ENCODE measurements around the gene SOBP.
A peak's percentile ranks its signal among the peaks of the same experiment; 100 is the strongest.

The SOBP gene

GRCh38 chr6:107666084-107666980, 176.4 kb downstream of the SOBP start:
- DNase-seq = no peak

- DNase-seq = no peak
Measured at GRCh38 chr6:107666981-107667601, 177.2 kb downstream of the SOBP start.

DNA sequence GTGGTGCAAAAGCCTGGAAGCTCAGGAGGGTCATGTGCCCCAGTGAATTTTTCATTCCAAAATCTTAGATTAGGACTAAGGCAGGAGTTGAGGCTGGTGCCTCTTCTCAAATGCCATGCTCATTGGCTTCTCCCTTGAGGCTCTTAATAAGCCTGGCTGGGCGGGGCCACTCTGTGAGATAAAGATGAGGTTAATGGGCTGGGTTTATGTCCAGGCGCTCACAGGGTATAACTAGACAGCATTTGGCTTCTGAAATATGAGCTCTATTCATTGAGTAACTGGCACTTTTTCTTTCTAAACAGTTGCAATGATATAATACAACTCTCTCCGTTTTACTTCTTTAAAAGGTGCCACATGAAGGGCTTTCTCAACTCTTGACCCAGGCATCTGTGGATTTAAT, 177.9 kb downstream of the SOBP start:
- no peak for DNase-seq

- no peak for DNase-seq
Measured at GRCh38 chr6:107668743-107669474, 179.0 kb downstream of the SOBP start.

GRCh38 chr6:107670792-107671199, 180.9 kb downstream of the SOBP start:
- DNase-seq = no peak

DNA sequence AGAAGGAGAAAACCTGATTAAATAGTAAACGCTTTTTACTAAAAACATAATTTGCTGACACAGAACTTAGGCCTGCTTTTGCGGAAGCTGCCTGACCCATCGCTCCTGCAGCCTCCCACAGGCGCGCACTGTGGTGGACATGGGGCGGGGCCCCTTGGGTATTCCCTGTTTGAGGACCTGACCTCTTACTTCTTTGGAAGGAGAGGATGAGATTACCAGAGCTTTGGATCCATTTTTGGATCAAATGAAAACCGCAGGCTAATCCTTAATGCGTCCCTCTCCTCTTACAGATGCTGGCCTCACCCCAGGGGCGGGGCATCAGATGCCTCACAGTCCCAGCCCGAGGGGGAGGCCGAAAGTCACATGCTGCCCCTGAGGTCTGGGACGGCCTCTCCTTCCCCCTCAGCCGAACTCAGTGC, 183.2 kb downstream of the SOBP start:
- no peak for DNase-seq

DNA sequence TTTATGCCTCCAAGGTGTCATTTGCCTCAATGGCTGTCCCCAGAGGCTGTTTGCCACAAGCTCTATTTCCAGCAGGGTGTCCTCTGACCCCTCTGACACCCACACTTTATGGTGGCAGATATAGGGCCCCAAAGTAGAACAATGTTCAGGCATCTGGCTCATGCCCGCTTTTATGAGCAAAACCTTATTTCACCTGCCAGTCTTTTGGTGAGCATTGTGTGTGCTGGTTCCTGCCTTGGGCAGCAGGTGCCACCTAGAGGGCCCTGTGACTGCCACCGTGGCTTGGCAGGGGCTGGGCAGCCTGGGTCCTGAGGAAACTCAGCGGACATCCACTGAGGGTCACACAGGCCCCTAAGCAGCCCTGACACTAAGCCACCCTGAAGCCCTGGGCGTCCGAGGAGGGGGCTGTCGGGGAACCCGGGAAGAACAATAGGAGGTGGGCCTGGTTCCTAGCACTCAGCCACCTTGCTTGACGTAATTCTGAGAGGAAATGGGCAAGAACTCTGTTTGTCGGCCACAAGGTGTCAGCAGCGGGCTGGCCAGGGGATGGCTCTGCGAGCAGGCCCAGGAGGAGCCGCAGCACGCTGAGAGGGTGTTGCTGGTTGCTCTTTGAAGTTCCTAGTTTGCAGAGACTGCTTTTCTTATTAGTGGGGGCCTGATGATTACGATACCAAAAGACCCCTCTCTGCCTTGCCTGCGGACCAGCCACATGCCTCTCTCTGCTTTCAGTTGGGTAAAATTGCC, 185.2 kb downstream of the SOBP start:
- DNase-seq = peak; percentile 31

DNA sequence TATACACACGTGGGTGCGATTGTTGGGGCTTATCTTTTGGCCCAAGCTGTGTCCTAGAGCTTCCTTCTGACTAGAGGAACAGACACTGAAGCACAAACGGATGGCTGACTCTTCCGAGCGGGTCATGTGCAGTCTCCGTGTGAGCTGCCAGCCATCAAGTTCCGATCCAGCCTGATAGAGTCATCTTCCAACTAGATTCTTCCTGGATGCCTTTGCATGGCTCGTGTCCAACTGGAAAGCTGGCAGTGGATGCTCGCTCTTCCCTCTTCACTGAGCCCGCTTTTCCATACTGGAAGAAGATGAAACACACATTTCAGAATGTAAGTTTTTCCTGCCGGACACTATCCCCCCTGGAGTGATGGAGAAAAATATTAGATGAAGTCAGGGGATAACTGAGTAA, 186.1 kb downstream of the SOBP start:
- no peak for DNase-seq

- DNase-seq = no peak
Measured at GRCh38 chr6:107677399-107677798, 187.5 kb downstream of the SOBP start.

DNA sequence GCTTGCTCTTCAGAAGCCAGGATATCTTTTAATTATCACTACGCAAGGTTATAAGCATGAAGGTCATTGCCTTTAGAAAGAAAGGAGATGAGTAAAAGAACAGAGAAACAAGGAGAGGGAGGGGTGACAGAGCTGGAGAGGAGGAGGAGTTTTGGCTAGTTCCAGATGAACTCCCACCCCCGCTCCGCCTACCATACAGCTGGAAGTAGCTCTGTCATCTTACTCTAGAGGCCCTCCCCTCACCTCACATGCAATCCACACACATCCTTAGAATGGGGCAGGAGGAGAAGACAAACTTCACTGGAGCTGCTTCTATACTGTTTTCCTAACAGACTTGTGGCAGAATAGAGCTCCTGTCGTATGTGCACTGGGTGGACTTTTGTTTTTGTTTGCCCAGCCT, 189.5 kb downstream of the SOBP start:
- DNase-seq = no peak

DNA sequence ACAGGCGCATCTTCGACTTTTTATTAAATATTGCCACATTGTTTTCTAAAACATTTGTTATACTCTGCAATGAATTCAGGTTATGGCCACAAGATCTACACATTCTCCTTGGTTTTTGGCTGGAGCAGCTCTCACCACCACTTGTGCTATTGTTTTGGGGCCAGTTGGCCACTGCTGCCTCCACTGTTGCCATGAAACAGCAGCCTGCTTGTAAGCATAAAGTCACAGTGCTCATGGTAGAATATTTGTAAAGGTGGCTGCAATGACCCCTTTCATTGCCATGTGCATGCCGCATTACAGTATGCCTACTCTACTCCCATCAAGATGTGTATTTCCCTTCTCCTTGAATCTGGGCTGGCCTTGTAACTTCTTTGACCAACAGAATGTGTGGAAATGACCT, 192.8 kb downstream of the SOBP start:
- no peak for DNase-seq

- DNase-seq = no peak
Measured at GRCh38 chr6:107683183-107683582, 193.3 kb downstream of the SOBP start.

DNA sequence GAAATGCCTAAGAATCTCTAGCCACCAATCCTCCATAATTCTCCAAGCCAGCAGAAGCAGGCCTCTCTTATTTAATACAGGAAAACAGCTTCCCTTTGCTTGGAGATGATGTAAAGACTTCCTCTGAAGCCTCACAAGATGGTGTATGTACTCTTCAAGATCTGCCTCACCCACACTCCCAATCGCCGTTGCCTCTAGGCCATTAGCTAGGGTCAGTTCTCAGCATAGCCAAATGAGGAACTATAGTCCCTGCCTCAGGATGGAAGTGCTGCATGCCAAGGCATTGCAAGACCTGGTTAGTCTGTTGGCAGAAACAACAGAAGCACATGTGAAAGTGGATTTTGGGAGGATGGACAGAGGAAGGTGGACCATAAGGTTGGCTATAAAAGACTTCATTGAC, 195.1 kb downstream of the SOBP start:
- DNase-seq = no peak

GRCh38 chr6:107689190-107689589, 199.3 kb downstream of the SOBP start:
- no peak for DNase-seq

GRCh38 chr6:107689951-107690642, 200.2 kb downstream of the SOBP start:
- no peak for DNase-seq

GRCh38 chr6:107690643-107691061, 200.7 kb downstream of the SOBP start:
- DNase-seq = no peak

- DNase-seq = no peak
Measured at GRCh38 chr6:107691062-107691751, 201.3 kb downstream of the SOBP start.

DNA sequence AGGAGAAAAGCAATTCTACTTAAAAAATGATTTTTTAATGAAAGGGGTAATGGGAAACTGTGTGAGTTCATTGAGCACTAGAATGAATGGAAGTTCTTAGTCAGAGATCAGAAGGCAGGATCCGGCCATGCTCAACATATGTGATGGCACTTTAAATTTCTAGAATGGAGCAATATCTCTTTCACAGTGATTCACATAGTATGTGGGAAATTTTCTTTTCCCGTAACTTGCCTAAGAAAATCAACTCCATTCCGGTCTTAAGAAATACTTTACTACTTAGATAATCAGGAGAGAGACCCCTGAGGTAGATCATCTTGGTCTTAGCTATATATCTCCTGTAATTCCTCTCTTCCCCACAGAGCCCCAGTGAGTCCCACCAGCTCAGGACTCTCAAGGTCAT, 202.4 kb downstream of the SOBP start:
- no peak for DNase-seq

DNA sequence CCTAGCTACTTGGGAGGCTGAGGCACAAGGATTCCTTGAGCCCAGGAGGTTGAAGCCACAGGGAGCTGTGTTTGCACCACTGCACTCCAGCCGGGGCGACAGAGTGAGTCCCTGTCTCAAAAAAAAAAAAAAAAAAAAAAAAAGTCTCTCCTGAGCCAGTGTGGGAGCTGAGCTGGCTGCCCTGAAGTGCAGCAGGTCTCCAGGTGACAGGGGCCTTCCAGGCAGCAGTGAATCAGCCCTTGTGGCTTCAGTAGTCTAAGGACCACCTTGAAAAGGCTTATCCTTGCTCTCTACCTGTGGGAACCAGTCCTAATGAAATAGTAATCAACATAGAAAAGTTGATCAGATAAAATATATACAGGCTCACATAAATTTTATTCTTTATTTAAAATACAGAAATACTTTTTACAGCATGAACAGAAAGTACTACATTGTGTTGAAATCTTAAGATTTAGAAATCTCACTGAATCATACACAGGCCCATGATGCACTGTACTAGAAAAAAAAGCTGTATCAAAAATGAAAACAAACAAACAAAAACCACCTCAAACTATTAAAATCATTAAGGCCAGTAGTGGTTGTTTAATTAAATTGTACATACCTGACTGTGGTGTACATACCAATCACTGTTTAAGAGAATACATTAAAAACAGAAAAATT, 205.3 kb downstream of the SOBP start:
- no peak for DNase-seq

GRCh38 chr6:107697682-107698081, 207.8 kb downstream of the SOBP start:
- DNase-seq = no peak

- no peak for DNase-seq
Measured at GRCh38 chr6:107698146-107698545, 208.2 kb downstream of the SOBP start.
